ENCODE results near the gene NEUROG1. TPM values are rescaled to one million over a fixed set of nuclear protein-coding genes. Genes with fewer than 3 reads are reported as not detected.

The NEUROG1 gene
- total RNA-seq, 2 experiments from 2014 or later, result not detected

GRCh38 chr5:135546912-135547311, 11.1 kb upstream of the NEUROG1 start:
- DNase-seq, result no peak
- intact Hi-C loops (cut with micrococcal nuclease), result no loop called here
- no peak for TF ChIP-seq CTCF (IDR thresholded peaks at IDR 0.05)
- ChIA-PET CTCF (interaction anchor here (10.7 to 12.5 kb wide), 2 partner anchors 17 to 86 kb away, joined by 173 to 430 read pairs; no protein-coding TSS in a partner anchor), POLR2A (no interaction called here)
- H3K4me3 Mint-ChIP-seq, result no peak overlapping the region
- peaks cover 62% of the 10 kb centered on the region for H3K27me3 Mint-ChIP-seq
- peaks cover 16% of the 10 kb centered on the region for H3K4me1 Mint-ChIP-seq (ENCODE audit: low read depth)
- H3K9me3 Mint-ChIP-seq, result no peaks in the 10 kb centered on the region
- no peak for ATAC-seq
- H3K27ac Mint-ChIP-seq, result no peak overlapping the region
- no peaks in the 10 kb centered on the region for H3K36me3 Mint-ChIP-seq (ENCODE audit: low read depth)

GRCh38 chr5:135546101-135546500, 10.3 kb upstream of the NEUROG1 start:
- POLR2A ChIA-PET, result no interaction called here
- Mint-ChIP-seq H3K27me3 (peaks cover 65% of the 10 kb centered on the region), H3K36me3 (ENCODE audit: low read depth) (no peaks in the 10 kb centered on the region), H3K27ac (no peak overlapping the region), H3K4me3 (no peak overlapping the region), H3K4me1 (ENCODE audit: low read depth) (peaks cover 16% of the 10 kb centered on the region), H3K9me3 (no peaks in the 10 kb centered on the region)
- no peak for TF ChIP-seq CTCF (IDR thresholded peaks at IDR 0.05)
- CTCF ChIA-PET, result interaction anchor here (10.7 to 12.5 kb wide), 2 partner anchors 17 to 85 kb away, joined by 173 to 430 read pairs; no protein-coding TSS in a partner anchor
- intact Hi-C loops (cut with micrococcal nuclease), result no loop called here
- ATAC-seq (no peak), DNase-seq (no peak)

GRCh38 chr5:135545099-135545498, 9.3 kb upstream of the NEUROG1 start:
- Mint-ChIP-seq H3K4me3 (no peak overlapping the region), H3K9me3 (no peaks in the 10 kb centered on the region), H3K36me3 (ENCODE audit: low read depth) (no peaks in the 10 kb centered on the region), H3K27ac (no peak overlapping the region), H3K4me1 (ENCODE audit: low read depth) (peaks cover 16% of the 10 kb centered on the region), H3K27me3 (peaks cover 71% of the 10 kb centered on the region)
- CTCF ChIA-PET, result interaction anchor here (1.0 to 12.5 kb wide), 3 partner anchors 16 to 84 kb away, joined by 4 to 430 read pairs (median 4); no protein-coding TSS in a partner anchor
- intact Hi-C loops (cut with micrococcal nuclease), result no loop called here
- DNase-seq (no peak), ATAC-seq (no peak)
- POLR2A ChIA-PET, result no interaction called here
- no peak for TF ChIP-seq CTCF (IDR thresholded peaks at IDR 0.05)

GRCh38 chr5:135543485-135544304, 7.9 kb upstream of the NEUROG1 start:
- ATAC-seq, result no peak
- DNase-seq, result no peak
- TF ChIP-seq CTCF (IDR thresholded peaks at IDR 0.05), result no peak
- Mint-ChIP-seq H3K4me1 (ENCODE audit: low read depth) (peaks cover 16% of the 10 kb centered on the region), H3K36me3 (ENCODE audit: low read depth) (no peaks in the 10 kb centered on the region), H3K4me3 (peak overlapping the region; percentile 71), H3K27ac (no peak overlapping the region), H3K27me3 (peaks cover 70% of the 10 kb centered on the region), H3K9me3 (no peaks in the 10 kb centered on the region)
- ChIA-PET POLR2A (no interaction called here), CTCF (interaction anchor here (1.0 to 2.6 kb wide), 4 partner anchors 8 to 81 kb away, joined by 4 to 12 read pairs (median 10); no protein-coding TSS in a partner anchor)
- intact Hi-C loops (cut with micrococcal nuclease), result no loop called here

- Mint-ChIP-seq H3K4me1 (ENCODE audit: low read depth) (peaks cover 16% of the 10 kb centered on the region), H3K4me3 (peak overlapping the region; percentile 27), H3K9me3 (no peaks in the 10 kb centered on the region), H3K27ac (no peak overlapping the region), H3K27me3 (peaks cover 75% of the 10 kb centered on the region), H3K36me3 (ENCODE audit: low read depth) (no peaks in the 10 kb centered on the region)
- no peak for ATAC-seq
- TF ChIP-seq CTCF (IDR thresholded peaks at IDR 0.05), result no peak
- intact Hi-C loops (cut with micrococcal nuclease), result no loop called here
- DNase-seq, result no peak
- POLR2A ChIA-PET, result no interaction called here
- CTCF ChIA-PET, result interaction anchor here (1.0 to 2.6 kb wide), 5 partner anchors 9 to 81 kb away, joined by 3 to 12 read pairs (median 9); no protein-coding TSS in a partner anchor
Measured at GRCh38 chr5:135543001-135543484, 7.3 kb upstream of the NEUROG1 start.

All from activated CD8-positive, alpha-beta T cell treated with anti-CD3 and anti-CD28 coated beads for 36 hours (primary cell).